Measurements from ENCODE around the gene MYO1H. TPM values are rescaled to one million over a fixed set of nuclear protein-coding genes. Genes with fewer than 3 reads are reported as not detected.
A peak's percentile ranks its signal among the peaks of the same experiment; 100 is the strongest.

The MYO1H gene
- total RNA-seq, 4 donors from 2014 or later, result 0.13 to 0.88 (median 0.67) TPM; not detected in 1

DNA sequence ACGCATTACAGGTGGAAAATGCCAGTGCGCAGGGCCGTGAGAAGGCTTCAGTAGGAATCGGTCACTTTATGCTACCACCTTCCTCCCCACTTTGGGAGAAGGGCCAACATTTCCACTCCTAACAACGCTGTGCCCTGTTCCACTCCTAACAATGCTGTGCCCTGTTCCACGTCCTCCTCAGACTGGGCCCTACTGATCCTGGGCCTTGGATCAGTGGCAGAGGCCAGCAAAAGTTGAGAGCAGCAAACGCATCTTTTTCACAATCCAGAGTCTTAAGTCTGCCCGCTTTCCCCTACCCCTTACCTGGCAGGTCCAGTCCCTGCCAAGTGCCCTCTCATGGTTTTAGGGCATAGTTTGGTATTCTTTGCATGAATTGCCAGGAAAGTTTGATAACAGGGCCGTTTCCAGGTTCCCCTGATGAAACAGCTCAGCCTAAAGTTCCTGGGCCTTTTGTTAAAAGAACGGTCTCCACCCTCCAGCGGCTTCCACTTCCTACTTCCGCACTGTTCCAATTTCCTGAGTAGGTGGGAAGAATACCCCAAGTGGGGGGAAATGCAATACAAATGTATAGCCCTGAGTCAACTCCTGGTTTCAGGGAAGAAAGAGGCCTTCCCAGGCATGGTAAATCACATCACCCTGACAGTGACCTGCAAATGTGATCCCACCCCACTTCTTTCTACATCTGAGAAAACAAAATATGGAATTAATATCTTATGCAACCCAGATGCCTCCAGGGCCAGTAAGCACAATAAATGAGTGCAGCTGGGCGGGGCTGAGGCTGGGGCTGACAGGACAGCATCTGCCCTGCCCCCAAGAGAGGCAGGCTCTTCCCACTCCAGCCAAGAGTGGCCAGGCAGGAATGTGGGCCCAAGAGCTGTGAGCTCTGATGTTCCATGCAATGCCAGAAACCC, 114.4 kb downstream of the MYO1H start:
- intact Hi-C loops (cut with DNase I), result no loop called here
- Histone ChIP-seq H3K27me3 (no peaks in the 10 kb centered on the region), H3K4me3 (replicated peaks in 1 of 3) (no peak overlapping the region), H3K9me3 (no peaks in the 10 kb centered on the region), H3K27ac (peak overlapping the region; percentile 99 to 100 (median 100)), H3K36me3 (peaks cover 3 to 5% of the 10 kb centered on the region in 2 donors), H3K4me1 (peaks cover 81 to 100% of the 10 kb centered on the region in 2 donors)
- WGBS, 2 donors, result 40 to 43% methylated on average over 13 of the region's 13 CpGs
- TF ChIP-seq, protein P1, sequence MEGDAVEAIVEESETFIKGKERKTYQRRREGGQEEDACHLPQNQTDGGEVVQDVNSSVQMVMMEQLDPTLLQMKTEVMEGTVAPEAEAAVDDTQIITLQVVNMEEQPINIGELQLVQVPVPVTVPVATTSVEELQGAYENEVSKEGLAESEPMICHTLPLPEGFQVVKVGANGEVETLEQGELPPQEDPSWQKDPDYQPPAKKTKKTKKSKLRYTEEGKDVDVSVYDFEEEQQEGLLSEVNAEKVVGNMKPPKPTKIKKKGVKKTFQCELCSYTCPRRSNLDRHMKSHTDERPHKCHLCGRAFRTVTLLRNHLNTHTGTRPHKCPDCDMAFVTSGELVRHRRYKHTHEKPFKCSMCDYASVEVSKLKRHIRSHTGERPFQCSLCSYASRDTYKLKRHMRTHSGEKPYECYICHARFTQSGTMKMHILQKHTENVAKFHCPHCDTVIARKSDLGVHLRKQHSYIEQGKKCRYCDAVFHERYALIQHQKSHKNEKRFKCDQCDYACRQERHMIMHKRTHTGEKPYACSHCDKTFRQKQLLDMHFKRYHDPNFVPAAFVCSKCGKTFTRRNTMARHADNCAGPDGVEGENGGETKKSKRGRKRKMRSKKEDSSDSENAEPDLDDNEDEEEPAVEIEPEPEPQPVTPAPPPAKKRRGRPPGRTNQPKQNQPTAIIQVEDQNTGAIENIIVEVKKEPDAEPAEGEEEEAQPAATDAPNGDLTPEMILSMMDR (IDR thresholded peaks at IDR 0.05), result no peak
- TF ChIP-seq POLR2A (IDR thresholded peaks at IDR 0.05), result peak in 1 of 2 donors; percentile 21
- peak; percentile 92 to 95 for DNase-seq

DNA sequence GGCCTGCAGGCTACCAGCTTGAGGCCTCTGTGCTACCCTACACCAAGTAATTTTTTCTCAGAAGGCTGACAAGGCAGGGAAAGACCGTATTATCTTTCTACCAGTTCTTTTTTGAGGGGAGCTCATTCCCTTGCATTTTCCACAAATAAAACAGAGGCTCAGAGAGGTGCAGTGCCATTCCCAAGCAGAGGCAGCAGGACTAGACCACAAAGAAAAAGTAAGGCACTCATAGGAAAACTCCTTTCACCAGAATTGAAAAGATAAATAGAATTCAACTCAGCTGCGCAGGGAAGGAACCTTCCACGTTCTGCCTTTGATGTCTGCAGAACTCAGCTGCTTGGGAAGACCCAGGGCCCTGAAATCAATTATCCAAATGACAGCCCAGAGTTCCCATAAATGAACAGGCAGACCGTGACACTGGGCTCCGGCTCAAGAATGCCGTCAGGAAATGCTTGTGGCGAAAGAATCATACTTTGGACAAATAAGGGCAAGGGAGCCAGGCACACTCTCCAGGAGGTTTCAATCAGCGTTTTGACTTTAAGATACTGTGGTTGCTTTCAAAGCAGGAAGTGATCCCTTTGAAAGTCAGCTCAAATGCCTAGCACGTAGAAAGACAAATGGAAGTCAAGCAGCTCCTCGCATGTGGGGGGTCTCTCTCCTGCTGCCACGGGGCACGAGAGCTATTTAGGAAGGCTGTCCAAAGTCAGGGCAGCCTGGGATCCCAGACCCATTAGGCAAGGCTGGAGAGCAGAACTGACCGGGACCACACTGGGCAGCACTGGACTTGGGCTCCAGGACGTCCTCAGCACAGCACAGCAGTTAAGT, 115.4 kb downstream of the MYO1H start:
- intact Hi-C loops (cut with DNase I), result no loop called here
- peaks cover 75 to 100% of the 10 kb centered on the region in 2 donors for H3K4me1 ChIP-seq
- WGBS, 2 donors, result 7 to 8% methylated on average over 14 of the region's 14 CpGs
- H3K9me3 ChIP-seq, result no peaks in the 10 kb centered on the region
- H3K27me3 ChIP-seq, result no peaks in the 10 kb centered on the region
- TF ChIP-seq, protein P1 (IDR thresholded peaks at IDR 0.05), result peak in 1 of 6 experiments; percentile 16
- peak in 1 of 2 donors; percentile 81 for TF ChIP-seq POLR2A (IDR thresholded peaks at IDR 0.05)
- H3K36me3 ChIP-seq, result peaks cover 0 to 10% of the 10 kb centered on the region in 2 donors
- H3K4me3 ChIP-seq (replicated peaks in 1 of 3), result no peak overlapping the region
- peak overlapping the region; percentile 99 to 100 (median 100) for H3K27ac ChIP-seq
- peak; percentile 91 to 95 for DNase-seq

DNA sequence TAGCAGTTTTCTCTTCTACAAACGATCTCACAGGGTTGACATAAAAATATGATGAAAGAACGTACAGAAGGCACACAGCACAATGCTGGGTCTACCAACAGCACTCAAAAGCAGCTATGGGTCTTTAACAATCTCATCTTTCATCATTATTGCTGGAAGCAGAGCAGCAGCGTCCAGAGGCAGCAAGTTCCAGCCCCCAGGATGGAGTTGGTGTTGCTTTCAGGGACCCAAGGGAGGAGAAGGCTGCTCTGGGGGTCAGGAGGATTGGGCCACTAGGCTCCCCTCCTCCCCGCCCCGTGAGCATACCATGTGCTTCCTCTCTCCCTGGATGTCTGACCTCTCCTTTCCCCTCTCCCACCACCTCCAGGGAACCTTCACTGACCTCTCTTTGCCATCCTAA, 116.1 kb downstream of the MYO1H start:
- TF ChIP-seq, protein P1 (IDR thresholded peaks at IDR 0.05), result no peak
- no peak for TF ChIP-seq POLR2A (IDR thresholded peaks at IDR 0.05)
- H3K4me1 ChIP-seq, result peaks cover 79 to 98% of the 10 kb centered on the region in 2 donors
- H3K27me3 ChIP-seq, result no peaks in the 10 kb centered on the region
- intact Hi-C loops (cut with DNase I), result no loop called here
- 44 to 45% methylated on average over 5 of the region's 5 CpGs for WGBS, 2 donors
- H3K9me3 ChIP-seq, result no peaks in the 10 kb centered on the region
- peaks cover under 1 to 10% of the 10 kb centered on the region in 2 donors for H3K36me3 ChIP-seq
- no peak for DNase-seq
- peak overlapping the region; percentile 99 to 100 (median 100) for H3K27ac ChIP-seq
- no peak overlapping the region for H3K4me3 ChIP-seq (replicated peaks in 1 of 3)

DNA sequence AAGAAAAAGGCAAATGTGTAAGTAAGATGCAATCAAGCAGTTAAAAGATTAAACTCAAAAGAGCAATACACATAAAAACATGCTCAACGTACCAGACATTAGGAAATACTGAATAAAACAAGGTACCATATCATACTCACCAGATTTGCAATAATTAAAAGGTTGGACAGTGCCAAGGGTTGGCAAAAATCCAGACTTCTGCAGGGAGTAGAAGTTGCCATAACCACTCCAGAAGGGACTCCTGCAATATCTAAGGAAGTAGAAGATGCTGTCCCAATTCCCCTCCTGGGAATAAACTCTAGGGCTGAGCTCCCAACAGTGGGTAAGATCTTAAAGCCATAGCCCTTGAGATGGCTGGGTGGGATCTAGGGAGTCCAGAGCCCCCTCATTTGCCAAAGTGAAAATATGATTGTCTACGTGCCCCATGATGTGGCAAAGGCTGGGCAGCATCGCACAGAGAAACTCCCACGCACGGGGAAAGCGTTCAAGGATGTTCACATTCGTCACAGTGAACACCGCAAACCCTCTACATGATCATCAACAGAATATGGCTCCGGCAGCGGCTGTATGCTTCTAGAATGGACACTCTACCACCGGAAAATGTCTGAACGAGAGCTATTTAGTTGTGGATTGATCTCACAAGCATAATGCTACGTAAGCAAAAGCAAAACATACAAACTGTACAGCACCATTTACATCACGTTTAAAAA, 117.1 kb downstream of the MYO1H start:
- WGBS, 2 donors, result 84 to 88% methylated on average over 11 to 14 of the region's 14 CpGs
- no peak for TF ChIP-seq POLR2A (IDR thresholded peaks at IDR 0.05)
- TF ChIP-seq, protein P1 (IDR thresholded peaks at IDR 0.05), result no peak
- Histone ChIP-seq H3K9me3 (no peaks in the 10 kb centered on the region), H3K4me3 (replicated peaks in 1 of 3) (no peak overlapping the region), H3K4me1 (peaks cover 77 to 98% of the 10 kb centered on the region in 2 donors), H3K27me3 (no peaks in the 10 kb centered on the region), H3K27ac (peak overlapping the region; percentile 99 to 100 (median 100)), H3K36me3 (peaks cover 8 to 16% of the 10 kb centered on the region in 2 donors)
- intact Hi-C loops (cut with DNase I), result no loop called here
- DNase-seq, result no peak
